Measurements from ENCODE around the gene COPS4.
"Not testable (repeated sequence)": the region's sequence is repeated elsewhere in the genome, so short reads cannot be mapped to it uniquely, and the experiment has no call there.

The COPS4 gene

DNA sequence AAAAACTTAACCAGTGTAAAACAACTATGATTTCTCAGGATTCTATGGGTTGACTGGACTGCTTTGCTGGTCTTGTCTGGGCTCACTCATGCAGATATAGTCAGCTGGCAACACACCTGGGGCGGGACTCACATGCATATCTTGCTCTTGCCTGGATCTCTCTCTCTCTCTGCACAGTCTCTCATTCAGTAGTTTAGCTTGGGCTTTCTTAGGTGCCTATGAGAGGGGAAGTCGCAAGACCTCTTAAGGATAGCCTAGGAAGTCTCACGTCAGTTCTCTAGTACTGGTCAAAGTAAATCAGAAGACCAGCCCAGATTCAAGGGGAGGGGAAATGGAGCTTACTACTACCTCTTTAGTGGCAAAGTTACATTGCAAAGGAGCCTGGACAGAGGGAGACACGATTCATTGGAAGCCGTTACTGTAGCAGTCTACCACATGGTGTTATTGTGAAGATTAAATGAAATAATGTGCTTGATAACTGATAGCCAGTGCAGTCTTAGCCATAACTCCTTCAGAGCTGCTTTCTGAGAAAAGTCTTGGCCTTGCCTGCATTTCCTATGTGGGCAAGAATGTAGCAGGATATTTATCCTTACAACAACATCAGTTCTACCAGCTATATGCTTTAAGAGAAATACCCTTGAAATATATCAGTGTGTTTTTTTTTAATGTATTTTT lies 2.1 kb downstream of the COPS4 start:
- H3K14ac ChIP-seq (ENCODE audit: low read length in 2 of 2): no peak overlapping the region
- 90% methylated on average over 5 of the region's 5 CpGs for WGBS
- no peak overlapping the region for H4K91ac ChIP-seq (ENCODE audit: low read length)
- peak overlapping the region in 1 of 2 experiments; percentile 86 for H3K4me3 ChIP-seq (ENCODE audit: insufficient read depth in 1 of 2, low read depth in 1 of 2, low read length in 2 of 2)
- DNase-seq: no peak
- H3K23ac ChIP-seq (ENCODE audit: low read length in 2 of 2): no peak overlapping the region
- no peak overlapping the region for H2BK120ac ChIP-seq (ENCODE audit: low read depth, low read length)
- H2BK5ac ChIP-seq (ENCODE audit: low read depth, low read length, poor library complexity, severe bottlenecking): no peak overlapping the region
- no peak overlapping the region for H2BK15ac ChIP-seq (ENCODE audit: low read depth, poor library complexity, severe bottlenecking)
- no peak overlapping the region for H3K27ac ChIP-seq (ENCODE audit: low read length, poor library complexity, severe bottlenecking)
- H3K9ac ChIP-seq (ENCODE audit: low read length): peak overlapping the region; percentile 94
- H3K9me3 ChIP-seq (ENCODE audit: control insufficient read depth, low read length): no peaks in the 10 kb centered on the region
- H3K79me1 ChIP-seq (replicated peaks; ENCODE audit: low read length, poor library complexity, severe bottlenecking): peaks cover 11% of the 10 kb centered on the region
- H3K27me3 ChIP-seq (ENCODE audit: control insufficient read depth in 1 of 2, insufficient read depth in 1 of 2, low read length in 2 of 2): no peaks in the 10 kb centered on the region
- no peak overlapping the region for H2BK12ac ChIP-seq (ENCODE audit: low read length in 2 of 2)
- no peak overlapping the region for H3K4ac ChIP-seq (ENCODE audit: low read depth in 1 of 2, low read length in 2 of 2)
- no peak overlapping the region for H3K4me2 ChIP-seq (ENCODE audit: low read length, poor library complexity, severe bottlenecking)
- H2AFZ ChIP-seq (ENCODE audit: low read depth, low read length): no peak overlapping the region
- no peak overlapping the region for H4K8ac ChIP-seq (ENCODE audit: low read length)
- H2AK5ac ChIP-seq (ENCODE audit: low read length, severe bottlenecking): no peak overlapping the region
- H3K18ac ChIP-seq (ENCODE audit: low read depth in 1 of 2, low read length in 2 of 2): no peak overlapping the region
- peaks cover 0 to 2% of the 10 kb centered on the region in 2 experiments for H3K36me3 ChIP-seq (ENCODE audit: control insufficient read depth in 1 of 2, insufficient read depth in 2 of 2, low read depth in 1 of 2, low read length in 2 of 2)
- H3K4me1 ChIP-seq (ENCODE audit: control insufficient read depth, insufficient read depth, low read depth, low read length): peaks cover 2% of the 10 kb centered on the region

DNA sequence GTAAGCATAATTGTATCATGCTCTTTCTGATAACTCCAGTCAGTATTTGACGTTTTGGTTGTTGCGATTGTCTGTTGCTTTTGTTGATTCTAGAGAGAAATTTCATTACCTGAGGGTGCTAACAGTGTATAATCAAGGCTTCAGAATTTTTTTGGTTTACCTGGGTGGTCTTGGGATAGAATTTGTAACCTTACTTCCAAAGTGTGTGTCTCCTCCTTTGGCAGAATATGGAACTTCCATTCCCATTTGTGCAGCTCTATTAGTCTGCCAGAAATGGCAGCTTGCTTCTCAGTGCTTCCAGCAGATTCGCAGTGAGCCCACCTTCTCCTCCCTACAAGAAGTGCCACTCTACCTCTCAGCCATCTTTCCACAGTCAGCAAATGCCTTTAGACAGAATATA lies 5.3 kb downstream of the COPS4 start:
- Histone ChIP-seq H3K36me3 (ENCODE audit: control insufficient read depth in 1 of 2, insufficient read depth in 2 of 2, low read depth in 1 of 2, low read length in 2 of 2) (peaks cover 0 to 4% of the 10 kb centered on the region in 2 experiments), H2BK12ac (ENCODE audit: low read length in 2 of 2) (no peak overlapping the region), H3K4ac (ENCODE audit: low read depth in 1 of 2, low read length in 2 of 2) (no peak overlapping the region), H3K4me1 (ENCODE audit: control insufficient read depth, insufficient read depth, low read depth, low read length) (peaks cover 2% of the 10 kb centered on the region), H3K23ac (ENCODE audit: low read length in 2 of 2) (no peak overlapping the region), H3K4me3 (ENCODE audit: insufficient read depth in 1 of 2, low read depth in 1 of 2, low read length in 2 of 2) (no peak overlapping the region), H3K18ac (ENCODE audit: low read depth in 1 of 2, low read length in 2 of 2) (no peak overlapping the region), H4K91ac (ENCODE audit: low read length) (no peak overlapping the region), H2AFZ (ENCODE audit: low read depth, low read length) (no peak overlapping the region), H4K8ac (ENCODE audit: low read length) (no peak overlapping the region), H2BK120ac (ENCODE audit: low read depth, low read length) (no peak overlapping the region), H3K27me3 (ENCODE audit: control insufficient read depth in 1 of 2, insufficient read depth in 1 of 2, low read length in 2 of 2) (no peaks in the 10 kb centered on the region), H2AK5ac (ENCODE audit: low read length, severe bottlenecking) (no peak overlapping the region), H3K9ac (ENCODE audit: low read length) (no peak overlapping the region), H3K4me2 (ENCODE audit: low read length, poor library complexity, severe bottlenecking) (no peak overlapping the region), H2BK5ac (ENCODE audit: low read depth, low read length, poor library complexity, severe bottlenecking) (no peak overlapping the region), H3K79me1 (replicated peaks; ENCODE audit: low read length, poor library complexity, severe bottlenecking) (peaks cover 16% of the 10 kb centered on the region), H2BK15ac (ENCODE audit: low read depth, poor library complexity, severe bottlenecking) (no peak overlapping the region), H3K27ac (ENCODE audit: low read length, poor library complexity, severe bottlenecking) (no peak overlapping the region), H3K14ac (ENCODE audit: low read length in 2 of 2) (no peak overlapping the region), H3K9me3 (ENCODE audit: control insufficient read depth, low read length) (no peaks in the 10 kb centered on the region)
- DNase-seq: no peak
- 100% methylated on average over 3 of the region's 3 CpGs for WGBS

DNA sequence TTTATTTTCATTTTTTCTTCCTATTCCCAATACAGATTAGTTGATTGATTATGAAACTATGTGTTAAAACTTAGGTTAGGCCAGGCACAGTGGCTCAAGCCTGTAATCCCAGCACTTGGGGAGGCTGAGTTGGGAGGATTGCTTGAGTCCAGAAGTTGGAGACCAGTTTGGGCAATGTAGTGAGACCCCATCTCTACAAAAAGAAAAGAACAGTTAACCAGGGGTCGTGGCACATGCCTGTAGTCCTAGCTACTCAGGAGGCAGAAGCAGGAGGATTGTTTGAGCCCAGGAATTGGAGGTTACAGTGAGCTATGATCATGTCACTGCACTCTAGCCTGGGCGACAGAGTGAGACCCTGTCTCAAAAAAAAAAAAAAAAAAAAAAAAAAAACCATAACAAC lies 8.2 kb downstream of the COPS4 start:
- not testable (repeated sequence) for H2BK12ac ChIP-seq (ENCODE audit: low read length in 2 of 2); H2AK5ac ChIP-seq (ENCODE audit: low read length, severe bottlenecking); H3K27ac ChIP-seq (ENCODE audit: low read length, poor library complexity, severe bottlenecking); H3K27me3 ChIP-seq (ENCODE audit: control insufficient read depth in 1 of 2, insufficient read depth in 1 of 2, low read length in 2 of 2); H2AFZ ChIP-seq (ENCODE audit: low read depth, low read length); H3K4me3 ChIP-seq (ENCODE audit: insufficient read depth in 1 of 2, low read depth in 1 of 2, low read length in 2 of 2); H3K14ac ChIP-seq (ENCODE audit: low read length in 2 of 2); DNase-seq; H4K91ac ChIP-seq (ENCODE audit: low read length); H4K8ac ChIP-seq (ENCODE audit: low read length); H2BK15ac ChIP-seq (ENCODE audit: low read depth, poor library complexity, severe bottlenecking); H3K4ac ChIP-seq (ENCODE audit: low read depth in 1 of 2, low read length in 2 of 2); H3K36me3 ChIP-seq (ENCODE audit: control insufficient read depth in 1 of 2, insufficient read depth in 2 of 2, low read depth in 1 of 2, low read length in 2 of 2); H3K4me2 ChIP-seq (ENCODE audit: low read length, poor library complexity, severe bottlenecking); H3K4me1 ChIP-seq (ENCODE audit: control insufficient read depth, insufficient read depth, low read depth, low read length); H3K23ac ChIP-seq (ENCODE audit: low read length in 2 of 2); H3K18ac ChIP-seq (ENCODE audit: low read depth in 1 of 2, low read length in 2 of 2); H2BK120ac ChIP-seq (ENCODE audit: low read depth, low read length); H2BK5ac ChIP-seq (ENCODE audit: low read depth, low read length, poor library complexity, severe bottlenecking); H3K9me3 ChIP-seq (ENCODE audit: control insufficient read depth, low read length)
- H3K9ac ChIP-seq (ENCODE audit: low read length): peak overlapping the region; percentile 64
- 100% methylated on average over 1 of the region's 2 CpGs for WGBS
- peaks cover 20% of the 10 kb centered on the region for H3K79me1 ChIP-seq (replicated peaks; ENCODE audit: low read length, poor library complexity, severe bottlenecking)

DNA sequence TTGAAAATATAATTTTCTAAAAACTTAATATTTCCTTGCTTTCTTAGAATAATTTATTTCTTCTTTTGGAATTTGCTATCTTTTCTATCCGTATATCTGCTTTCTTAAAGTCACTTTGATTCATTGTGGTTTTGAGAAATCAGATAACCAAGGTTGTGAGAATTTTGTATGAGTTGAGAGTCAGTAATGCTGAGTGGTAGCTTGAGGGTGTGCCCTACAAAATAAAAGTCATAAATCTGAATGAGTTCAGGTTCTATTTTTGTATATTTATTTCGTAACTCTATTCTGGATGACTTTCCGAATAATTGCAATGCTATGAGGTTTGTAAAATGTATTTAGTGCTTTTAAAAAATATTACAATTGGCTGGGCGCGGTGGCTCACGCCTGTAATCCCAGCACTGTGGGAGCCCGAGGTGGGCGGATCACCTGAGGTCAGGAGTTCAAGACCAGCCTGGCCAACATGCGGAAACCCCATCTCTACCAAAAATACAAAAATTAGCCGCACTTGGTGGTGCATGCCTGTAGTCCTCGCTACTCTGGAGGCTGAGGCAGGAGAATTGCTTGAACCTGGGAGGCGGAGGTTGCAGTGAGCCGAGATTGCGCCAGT lies 8.9 kb downstream of the COPS4 start:
- Histone ChIP-seq H2AK5ac (ENCODE audit: low read length, severe bottlenecking) (no peak overlapping the region), H3K4me3 (ENCODE audit: insufficient read depth in 1 of 2, low read depth in 1 of 2, low read length in 2 of 2) (no peak overlapping the region), H2BK5ac (ENCODE audit: low read depth, low read length, poor library complexity, severe bottlenecking) (no peak overlapping the region), H4K91ac (ENCODE audit: low read length) (no peak overlapping the region), H4K8ac (ENCODE audit: low read length) (no peak overlapping the region), H3K9me3 (ENCODE audit: control insufficient read depth, low read length) (no peaks in the 10 kb centered on the region), H2BK15ac (ENCODE audit: low read depth, poor library complexity, severe bottlenecking) (no peak overlapping the region), H2BK12ac (ENCODE audit: low read length in 2 of 2) (no peak overlapping the region), H3K4me2 (ENCODE audit: low read length, poor library complexity, severe bottlenecking) (no peak overlapping the region), H2AFZ (ENCODE audit: low read depth, low read length) (no peak overlapping the region), H3K18ac (ENCODE audit: low read depth in 1 of 2, low read length in 2 of 2) (no peak overlapping the region), H3K27ac (ENCODE audit: low read length, poor library complexity, severe bottlenecking) (no peak overlapping the region), H3K4me1 (ENCODE audit: control insufficient read depth, insufficient read depth, low read depth, low read length) (no peaks in the 10 kb centered on the region), H3K36me3 (ENCODE audit: control insufficient read depth in 1 of 2, insufficient read depth in 2 of 2, low read depth in 1 of 2, low read length in 2 of 2) (peaks cover 0 to 8% of the 10 kb centered on the region in 2 experiments), H3K79me1 (replicated peaks; ENCODE audit: low read length, poor library complexity, severe bottlenecking) (peaks cover 21% of the 10 kb centered on the region), H3K27me3 (ENCODE audit: control insufficient read depth in 1 of 2, insufficient read depth in 1 of 2, low read length in 2 of 2) (no peaks in the 10 kb centered on the region), H2BK120ac (ENCODE audit: low read depth, low read length) (no peak overlapping the region), H3K23ac (ENCODE audit: low read length in 2 of 2) (no peak overlapping the region), H3K4ac (ENCODE audit: low read depth in 1 of 2, low read length in 2 of 2) (no peak overlapping the region), H3K14ac (ENCODE audit: low read length in 2 of 2) (no peak overlapping the region), H3K9ac (ENCODE audit: low read length) (peak overlapping the region; percentile 64)
- peak; percentile 42 for DNase-seq
- WGBS: 89% methylated on average over 8 of the region's 14 CpGs
